Subcutaneous abdominal adipose tissue (tissue), 5 donors: ENCODE data around the gene TOMT.

Experiments
- H3K27ac ChIP-seq: one replicate; pipeline ENCODE4 v1.7.0; 2013; ENCODE audit warnings: low read depth, mild to moderate bottlenecking, inconsistent platforms, low read length, moderate library complexity
- H3K27me3 ChIP-seq, 5 donors: one replicate each; pipeline ENCODE4 v1.7.0; 2013; ENCODE audit warnings: low read length in 5 of 5, inconsistent platforms in 1 of 5; ENCODE audit not compliant: control insufficient read depth in 5 of 5, insufficient read depth in 4 of 5
- H3K36me3 ChIP-seq, 5 donors: one replicate each; pipeline ENCODE4 v1.7.0; 2013; ENCODE audit warnings: low read length in 5 of 5; ENCODE audit not compliant: control insufficient read depth in 5 of 5, insufficient read depth in 5 of 5
- H3K4me1 ChIP-seq, 5 donors: one replicate each; pipeline ENCODE4 v1.7.0; 2013; ENCODE audit warnings: low read length in 5 of 5, mild to moderate bottlenecking in 3 of 5, moderate library complexity in 1 of 5; ENCODE audit not compliant: control insufficient read depth in 5 of 5, insufficient read depth in 5 of 5
- H3K4me3 ChIP-seq, 5 donors: one replicate each; pipeline ENCODE4 v1.7.0; 2013; ENCODE audit warnings: low read length in 5 of 5, low read depth in 1 of 5
- H3K9ac ChIP-seq, 5 donors: one replicate each; pipeline ENCODE4 v1.7.0; 2013; ENCODE audit warnings: low read length in 5 of 5, mild to moderate bottlenecking in 4 of 5, moderate library complexity in 3 of 5
- H3K9me3 ChIP-seq, 5 donors: one replicate each; pipeline ENCODE4 v1.7.0; 2013; ENCODE audit warnings: low read length in 5 of 5; ENCODE audit not compliant: control insufficient read depth in 5 of 5
- donor health status: healthy.
- donor health status: healthy.
- donor health status: healthy.
- donor health status: healthy.
- donor health status: healthy.

Gene TOMT

DNA sequence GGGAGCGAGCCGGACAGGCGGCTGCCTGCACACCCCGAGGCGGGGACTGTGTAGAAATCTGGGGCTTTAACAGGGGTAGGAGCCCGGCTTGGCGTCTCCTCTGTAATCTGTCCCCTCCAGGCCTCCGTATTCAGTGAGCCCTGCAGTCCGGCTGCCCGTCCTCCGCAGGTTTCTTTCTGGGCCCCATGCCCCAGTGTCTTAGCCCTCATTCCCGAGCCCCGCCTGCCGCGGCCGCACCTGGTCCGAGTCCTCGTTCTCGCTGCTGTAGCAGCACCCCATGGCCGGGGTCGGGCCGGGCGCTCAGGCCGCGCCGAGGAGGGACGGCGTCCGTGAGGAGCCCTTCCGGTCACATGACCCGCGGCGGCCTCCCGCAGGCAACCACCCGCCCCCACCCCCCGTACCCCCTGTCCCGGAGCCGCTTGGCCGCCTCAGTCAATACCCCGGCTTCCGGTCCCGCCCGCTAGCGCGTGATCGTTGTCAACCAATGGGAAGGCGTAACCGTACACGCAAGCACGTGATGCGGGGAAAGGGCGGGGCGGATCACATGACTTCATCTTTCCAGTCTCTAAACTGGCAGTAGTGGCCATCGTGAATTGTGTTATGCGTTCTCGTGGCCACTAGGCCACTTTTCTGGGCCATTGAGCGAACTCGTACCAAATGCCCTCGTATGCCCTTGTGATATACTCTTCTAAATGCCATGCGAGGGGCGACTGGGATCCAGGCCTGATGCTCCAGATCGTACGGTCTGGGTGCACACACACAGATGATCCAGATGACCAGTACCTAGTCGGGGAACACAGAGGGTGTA, 2.6 kb upstream of the TOMT start, which contains the start of gene LAMTOR1:
LAMTOR1 (minus strand) TSS at position 352 of the 808 bp plus-strand sequence; CDS start at position 279, 73 bp downstream.
- peaks cover 0 to 32% (median 15%) of the 10 kb centered on the region in 5 donors for H3K36me3 ChIP-seq
- no peaks in the 10 kb centered on the region for H3K27me3 ChIP-seq
- H3K4me1 ChIP-seq: peaks cover 16 to 48% (median 44%) of the 10 kb centered on the region in 5 donors
- no peaks in the 10 kb centered on the region for H3K9me3 ChIP-seq
- H3K9ac ChIP-seq: peak within 1 kb of the TSS; percentile 91 to 99 (median 97)
- H3K4me3 ChIP-seq: peak within 1 kb of the TSS; percentile 82 to 93 (median 89)
- H3K27ac ChIP-seq: peak within 1 kb of the TSS; percentile 95

DNA sequence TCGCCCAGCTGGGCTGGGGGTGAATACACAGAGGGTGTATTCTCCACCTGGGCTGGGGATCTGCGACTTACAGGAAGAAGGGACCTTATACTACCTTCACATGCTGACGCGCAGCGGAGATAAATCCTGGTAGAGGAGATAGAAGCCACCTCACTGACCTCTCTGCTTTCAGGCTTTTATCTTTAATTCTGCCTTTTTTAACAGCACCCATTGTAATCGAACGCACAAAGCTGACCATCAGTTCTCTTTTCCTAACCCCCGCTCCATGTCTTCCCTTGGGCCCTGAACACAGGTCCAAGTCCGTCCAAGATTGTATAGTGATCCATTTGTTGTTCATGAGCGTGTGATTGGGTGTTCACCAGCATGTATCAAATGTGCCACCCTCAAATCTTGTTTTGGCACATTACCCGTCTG, 2.0 kb upstream of the TOMT start:
- Histone ChIP-seq H3K27me3 (no peaks in the 10 kb centered on the region), H3K9ac (peak overlapping the region; percentile 50 to 87 (median 72)), H3K9me3 (no peaks in the 10 kb centered on the region), H3K27ac (peak overlapping the region; percentile 95), H3K4me3 (peak overlapping the region; percentile 54 to 74 (median 60)), H3K36me3 (peaks cover 0 to 32% (median 9%) of the 10 kb centered on the region in 5 donors), H3K4me1 (peaks cover 16 to 46% (median 44%) of the 10 kb centered on the region in 5 donors)

DNA sequence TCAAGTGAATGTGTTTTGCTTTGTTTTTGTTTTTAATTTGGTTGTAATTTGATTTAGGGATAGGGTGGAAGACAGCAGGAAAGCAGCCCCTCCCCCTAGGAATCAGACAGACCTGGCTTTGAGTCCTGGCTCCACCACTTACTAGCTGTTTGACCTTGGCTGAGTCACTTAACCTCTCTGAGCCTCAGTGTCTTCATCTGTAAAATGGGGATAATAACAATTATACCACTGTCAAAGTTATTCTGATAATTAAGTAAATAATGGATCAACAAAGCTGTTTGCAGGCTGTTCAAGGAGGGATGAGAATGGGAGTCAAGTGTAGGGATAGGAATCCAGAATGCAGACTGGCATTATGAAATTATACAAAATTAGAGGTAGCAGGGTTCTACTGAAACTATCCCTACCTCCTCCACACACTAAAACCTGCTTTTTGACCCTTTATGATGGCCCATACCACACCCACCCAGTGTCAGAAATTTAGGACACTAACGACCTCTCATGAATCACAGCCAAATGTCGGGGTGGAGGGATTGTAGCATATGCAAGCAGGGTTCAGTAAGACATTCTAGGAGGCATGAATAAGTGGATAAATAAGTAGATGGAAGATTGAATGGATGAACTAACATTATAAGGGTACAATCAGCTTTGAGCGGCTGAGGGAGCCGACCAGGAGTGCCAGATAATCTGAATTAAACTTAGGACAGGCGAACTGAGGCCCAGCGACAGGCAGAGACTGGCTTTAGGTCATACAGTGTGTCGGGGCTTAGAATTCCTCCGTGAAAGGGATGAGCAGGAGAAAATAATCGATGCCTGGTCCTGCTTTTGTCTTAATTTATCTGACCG, 5.8 kb downstream of the TOMT start:
- no peaks in the 10 kb centered on the region for H3K9me3 ChIP-seq
- peak overlapping the region; percentile 52 to 93 (median 87) for H3K4me3 ChIP-seq
- H3K4me1 ChIP-seq: peaks cover 5 to 18% (median 14%) of the 10 kb centered on the region in 5 donors
- H3K27ac ChIP-seq: peak overlapping the region; percentile 96
- peak overlapping the region; percentile 89 to 96 (median 95) for H3K9ac ChIP-seq
- peaks cover 0 to 17% (median 8%) of the 10 kb centered on the region in 5 donors for H3K36me3 ChIP-seq
- no peaks in the 10 kb centered on the region for H3K27me3 ChIP-seq

DNA sequence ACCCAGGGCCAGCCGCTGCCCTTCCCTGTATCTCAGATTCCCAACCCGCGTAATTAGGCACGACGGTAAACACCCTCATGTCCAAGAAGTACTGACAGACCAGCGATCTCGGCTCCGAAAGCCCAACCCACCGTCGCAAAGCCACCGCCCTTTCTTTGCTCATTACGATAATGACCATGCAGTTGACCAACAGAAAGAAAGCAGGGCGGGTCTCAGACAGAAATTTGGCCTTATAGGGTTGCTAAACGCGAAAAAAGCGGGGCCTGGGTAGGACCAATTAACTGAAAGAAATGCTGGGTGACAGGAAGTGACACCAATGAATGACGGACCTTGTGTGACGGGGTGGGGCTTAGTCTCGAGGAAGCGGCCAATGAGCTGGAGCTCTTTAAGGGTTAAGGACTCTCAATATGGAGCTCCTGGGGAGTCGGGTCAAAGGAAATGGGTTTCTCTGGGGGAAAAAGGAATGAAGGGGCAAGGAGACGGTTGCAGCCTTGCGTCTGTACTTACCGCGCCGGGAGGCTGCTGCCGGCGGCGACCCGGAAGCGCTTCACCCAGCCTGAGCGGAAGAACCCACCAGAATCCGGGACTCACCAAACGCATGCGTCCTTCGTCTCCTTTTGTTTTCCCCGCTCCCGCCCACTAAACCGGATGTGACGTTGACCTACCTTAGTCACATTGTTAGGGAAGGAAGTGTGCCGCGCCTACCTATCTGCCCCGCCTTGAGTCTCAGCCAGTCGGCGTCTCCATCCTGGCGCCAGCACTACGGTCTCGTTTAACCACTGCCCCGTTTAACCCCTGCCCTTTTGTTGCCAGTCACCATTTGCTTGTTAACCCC, 6.6 kb downstream of the TOMT start, which contains the start of gene ANAPC15:
ANAPC15 (minus strand) TSS at position 553 of the 835 bp plus-strand sequence. CDS start 1,419 bp downstream, outside the sequence.
- Histone ChIP-seq H3K36me3 (peaks cover 0 to 17% (median 8%) of the 10 kb centered on the region in 5 donors), H3K4me3 (peak within 1 kb of the TSS; percentile 74 to 93 (median 87)), H3K9ac (peak within 1 kb of the TSS; percentile 89 to 96 (median 95)), H3K4me1 (peaks cover 5 to 18% (median 14%) of the 10 kb centered on the region in 5 donors), H3K27ac (peak within 1 kb of the TSS; percentile 96), H3K9me3 (no peaks in the 10 kb centered on the region), H3K27me3 (peaks cover 0 to 3% (median 0%) of the 10 kb centered on the region in 5 donors)

DNA sequence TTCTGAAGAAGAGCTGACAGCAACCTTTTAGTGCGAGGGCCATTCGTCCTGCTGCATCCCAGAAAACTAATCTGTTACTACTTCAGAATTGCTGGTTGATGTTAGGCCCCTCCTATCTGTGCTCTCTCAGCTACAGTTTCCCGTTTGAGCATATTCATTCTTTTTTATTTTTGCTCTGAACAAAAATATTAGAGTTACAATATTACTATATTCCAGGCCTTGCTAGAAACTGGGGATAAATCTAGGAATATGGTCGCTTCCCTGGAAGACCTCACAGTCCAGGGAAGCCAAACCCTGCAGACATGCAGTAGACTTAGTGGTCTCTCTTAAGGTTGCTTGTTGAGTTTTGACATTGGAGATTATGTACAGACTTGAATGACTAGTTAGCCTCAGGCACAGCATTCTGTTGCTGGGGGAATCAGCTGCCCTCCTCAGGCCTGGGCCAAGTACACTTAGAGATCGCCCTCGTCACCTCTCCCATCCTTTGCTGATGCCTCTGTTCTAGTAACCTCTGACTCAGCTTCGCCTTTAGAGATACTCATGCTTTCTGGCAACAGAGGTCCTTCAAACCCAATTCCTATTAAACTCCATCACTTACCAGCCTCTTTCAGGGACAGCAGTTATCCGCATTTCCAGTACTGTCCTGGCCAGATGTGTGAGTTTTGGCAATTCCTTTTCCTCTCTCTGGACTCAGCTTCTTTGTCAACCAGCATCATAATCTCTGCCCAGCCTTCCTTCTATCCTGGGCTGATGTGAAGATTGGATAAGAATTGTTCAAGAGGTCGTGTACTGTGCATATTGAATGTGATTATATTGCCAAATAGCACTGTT, 7.5 kb downstream of the TOMT start:
- no peaks in the 10 kb centered on the region for H3K9me3 ChIP-seq
- peak overlapping the region; percentile 96 for H3K27ac ChIP-seq
- H3K36me3 ChIP-seq: peaks cover 0 to 10% (median 8%) of the 10 kb centered on the region in 5 donors
- H3K9ac ChIP-seq: peak overlapping the region; percentile 85 to 95 (median 89)
- peaks cover 5 to 18% (median 14%) of the 10 kb centered on the region in 5 donors for H3K4me1 ChIP-seq
- peaks cover 0 to 3% (median 0%) of the 10 kb centered on the region in 5 donors for H3K27me3 ChIP-seq
- H3K4me3 ChIP-seq: peak overlapping the region; percentile 74 to 93 (median 87)

DNA sequence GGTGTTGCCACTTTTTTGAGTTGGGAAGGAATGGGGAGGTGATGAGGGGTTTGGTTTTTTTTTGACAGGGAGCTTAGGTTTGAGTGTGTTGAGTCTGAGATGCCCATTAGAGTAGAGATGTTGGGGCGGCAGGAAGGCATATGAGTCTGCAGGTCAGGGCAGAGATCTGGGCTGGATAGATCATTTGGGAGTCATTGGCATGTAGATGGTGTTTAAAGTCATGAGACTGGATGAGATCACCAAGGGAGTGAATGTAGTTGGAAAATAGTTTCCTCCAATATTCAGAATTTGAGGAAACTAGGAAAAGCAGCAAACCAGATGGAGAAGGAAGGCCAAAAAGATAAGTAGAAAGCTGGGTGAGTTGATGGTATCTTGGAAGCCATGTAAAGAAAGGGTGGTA, 8.8 kb downstream of the TOMT start:
- no peak overlapping the region for H3K27ac ChIP-seq
- no peaks in the 10 kb centered on the region for H3K9me3 ChIP-seq
- no peak overlapping the region for H3K9ac ChIP-seq

DNA sequence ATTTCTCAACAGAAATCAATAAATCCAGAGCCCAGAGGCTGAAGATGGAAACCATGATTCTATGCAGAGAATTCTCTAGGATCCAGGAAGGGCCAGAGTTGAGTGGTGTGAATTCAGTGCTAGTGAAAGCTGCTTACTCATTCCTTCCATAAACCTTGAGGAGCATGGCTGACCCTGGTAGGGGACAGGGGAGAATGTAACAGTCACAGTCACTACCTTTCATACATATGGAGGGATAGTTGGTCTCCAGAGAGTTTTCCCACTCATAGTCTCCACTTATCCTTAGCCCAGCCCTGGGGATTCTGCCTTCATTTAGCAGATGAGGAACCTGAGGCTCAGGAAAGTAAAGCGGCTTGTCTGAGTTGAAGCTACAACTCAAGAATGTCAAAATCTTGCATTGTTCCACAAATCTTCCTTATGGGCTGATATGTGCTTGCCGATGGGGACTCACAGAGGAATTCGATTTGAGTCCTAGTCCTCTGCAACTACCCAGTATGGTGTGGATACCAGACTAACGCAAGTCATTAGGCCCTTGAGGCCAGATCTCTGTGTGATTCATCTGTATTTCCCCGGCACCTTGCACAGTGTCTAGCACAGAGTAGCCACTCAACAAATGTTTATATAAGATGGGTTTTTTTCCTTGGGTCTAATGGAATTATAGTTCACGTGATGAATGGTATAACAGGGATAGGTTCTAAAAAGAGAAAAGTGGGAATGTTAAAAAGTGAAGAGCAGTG, 10.5 kb downstream of the TOMT start:
- no peaks in the 10 kb centered on the region for H3K9me3 ChIP-seq
- H3K4me3 ChIP-seq: no peak overlapping the region
- no peaks in the 10 kb centered on the region for H3K36me3 ChIP-seq
- H3K27me3 ChIP-seq: peaks cover 0 to 5% (median 0%) of the 10 kb centered on the region in 5 donors
- H3K9ac ChIP-seq: no peak overlapping the region
- no peak overlapping the region for H3K27ac ChIP-seq
- peaks cover 5 to 29% (median 15%) of the 10 kb centered on the region in 5 donors for H3K4me1 ChIP-seq

More for the DNA sequence above, 8.8 kb downstream of the TOMT start:
- peaks cover 0 to 3% (median 0%) of the 10 kb centered on the region in 5 donors for H3K27me3 ChIP-seq
- H3K4me1 ChIP-seq: peaks cover 5 to 29% (median 18%) of the 10 kb centered on the region in 5 donors
- H3K4me3 ChIP-seq: no peak overlapping the region
- H3K36me3 ChIP-seq: peaks cover 0 to 6% (median 3%) of the 10 kb centered on the region in 5 donors

DNA sequence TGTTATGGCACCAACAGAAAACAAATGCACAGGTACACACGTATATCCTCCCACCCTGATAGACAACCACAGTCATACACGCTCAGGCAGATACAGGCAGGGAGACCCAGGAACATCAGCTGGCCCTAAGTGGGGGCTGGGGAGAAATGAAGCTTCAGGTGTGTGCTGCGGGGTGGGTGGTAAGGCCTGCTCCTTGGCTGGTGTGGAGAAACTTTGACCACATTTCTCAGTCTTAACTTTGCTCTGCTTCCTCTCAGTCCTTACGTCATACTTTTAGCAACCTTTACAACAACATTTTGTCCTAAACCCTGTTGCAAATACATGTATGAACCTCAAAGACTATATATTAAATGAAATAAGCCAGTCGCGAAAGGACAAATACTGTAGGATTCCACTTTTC, 13.5 kb downstream of the TOMT start:
- H3K9ac ChIP-seq: no peak overlapping the region
- H3K4me3 ChIP-seq: peak overlapping the region in 1 of 5 donors; percentile 32
- peaks cover 0 to 5% (median 0%) of the 10 kb centered on the region in 5 donors for H3K27me3 ChIP-seq
- peaks cover 0 to 13% (median 0%) of the 10 kb centered on the region in 5 donors for H3K4me1 ChIP-seq
- H3K27ac ChIP-seq: no peak overlapping the region
- H3K9me3 ChIP-seq: no peaks in the 10 kb centered on the region
- H3K36me3 ChIP-seq: no peaks in the 10 kb centered on the region
